Fibroblast of mammary gland (primary cell): ENCODE measurements around the gene UGT3A1.

Experiments used
- DNase-seq: peaks from one replicate; pipeline ENCODE4 v3.0.0-alpha.2; 2010; ENCODE audit warnings: low read depth
- H3K4me3 ChIP-seq: 2 replicates; pipeline ENCODE4 v1.5.1; 2011; ENCODE audit warnings: low read depth, mild to moderate bottlenecking, low read length, moderate library complexity; ENCODE audit not compliant: control insufficient read depth
- TF ChIP-seq, protein P1 (sequence below): conservative IDR thresholded peaks from 2 replicates; pipeline ENCODE4 v1.5.1; 2011; ENCODE audit warnings: low read depth, low read length, inconsistent platforms; ENCODE audit not compliant: control insufficient read depth, insufficient read depth

The UGT3A1 gene

DNA sequence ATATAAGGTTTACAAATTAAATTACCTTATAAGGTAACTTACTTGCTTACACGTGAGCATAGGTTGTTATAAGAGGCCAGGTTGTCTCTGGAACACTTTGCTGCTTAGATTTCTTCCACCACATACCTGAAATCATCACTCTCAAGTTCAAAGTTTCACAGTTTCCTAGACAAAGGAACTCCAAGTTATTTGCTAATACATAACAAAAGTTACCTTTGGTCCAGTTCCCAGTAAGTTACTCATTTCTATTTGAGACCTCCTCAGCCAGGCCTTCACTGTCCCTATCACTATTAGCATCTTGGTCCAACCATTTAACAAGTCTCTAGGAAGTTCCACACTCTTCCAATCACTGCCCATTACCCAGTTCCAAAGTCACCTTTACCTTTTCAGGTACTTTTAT lies 18.5 kb upstream of the UGT3A1 start:
- no peak overlapping the region for H3K4me3 ChIP-seq
- TF ChIP-seq, protein P1, sequence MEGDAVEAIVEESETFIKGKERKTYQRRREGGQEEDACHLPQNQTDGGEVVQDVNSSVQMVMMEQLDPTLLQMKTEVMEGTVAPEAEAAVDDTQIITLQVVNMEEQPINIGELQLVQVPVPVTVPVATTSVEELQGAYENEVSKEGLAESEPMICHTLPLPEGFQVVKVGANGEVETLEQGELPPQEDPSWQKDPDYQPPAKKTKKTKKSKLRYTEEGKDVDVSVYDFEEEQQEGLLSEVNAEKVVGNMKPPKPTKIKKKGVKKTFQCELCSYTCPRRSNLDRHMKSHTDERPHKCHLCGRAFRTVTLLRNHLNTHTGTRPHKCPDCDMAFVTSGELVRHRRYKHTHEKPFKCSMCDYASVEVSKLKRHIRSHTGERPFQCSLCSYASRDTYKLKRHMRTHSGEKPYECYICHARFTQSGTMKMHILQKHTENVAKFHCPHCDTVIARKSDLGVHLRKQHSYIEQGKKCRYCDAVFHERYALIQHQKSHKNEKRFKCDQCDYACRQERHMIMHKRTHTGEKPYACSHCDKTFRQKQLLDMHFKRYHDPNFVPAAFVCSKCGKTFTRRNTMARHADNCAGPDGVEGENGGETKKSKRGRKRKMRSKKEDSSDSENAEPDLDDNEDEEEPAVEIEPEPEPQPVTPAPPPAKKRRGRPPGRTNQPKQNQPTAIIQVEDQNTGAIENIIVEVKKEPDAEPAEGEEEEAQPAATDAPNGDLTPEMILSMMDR, result no peak
- no peak for DNase-seq

DNA sequence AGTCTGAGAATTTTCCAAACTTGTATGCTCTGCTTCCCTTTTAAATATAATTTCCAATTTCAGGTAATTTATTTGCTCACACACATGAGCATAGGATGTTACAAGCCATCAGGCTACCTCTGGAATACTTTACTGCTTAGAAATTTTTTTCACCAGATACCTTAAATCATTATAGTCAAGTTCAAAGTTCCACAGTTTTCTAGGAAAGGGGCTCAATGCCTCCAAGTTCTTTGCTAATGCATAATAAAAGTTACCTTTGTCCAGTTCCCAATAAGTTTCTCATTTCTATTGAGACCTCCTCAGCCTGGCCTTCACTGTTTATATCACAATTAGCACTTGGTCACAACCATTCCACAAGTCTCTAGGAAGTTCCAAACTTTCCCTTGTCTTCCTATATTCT lies 16.2 kb upstream of the UGT3A1 start:
- TF ChIP-seq, protein P1, result no peak
- DNase-seq, result no peak
- no peak overlapping the region for H3K4me3 ChIP-seq

DNA sequence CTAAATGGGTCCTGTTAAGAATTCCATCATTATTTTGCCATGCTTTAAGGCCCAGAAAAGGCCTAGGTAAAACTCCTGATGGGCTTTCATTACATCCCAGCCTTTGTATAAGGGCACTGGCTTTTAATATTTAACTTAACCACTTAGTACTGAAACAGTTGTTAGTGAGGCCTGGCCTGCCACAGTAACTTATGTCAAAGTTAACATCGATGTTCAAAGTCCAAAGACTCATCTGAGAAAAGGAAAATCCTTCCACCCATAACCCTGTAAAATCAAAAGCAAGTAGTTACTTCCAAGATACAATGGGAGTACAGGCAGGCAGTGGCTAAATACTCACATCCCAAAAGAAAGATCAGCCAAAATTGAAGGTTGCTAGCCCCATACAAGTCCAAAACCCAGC lies 15.0 kb upstream of the UGT3A1 start:
- no peak for DNase-seq
- TF ChIP-seq, protein P1, result no peak
- H3K4me3 ChIP-seq, result no peak overlapping the region

DNA sequence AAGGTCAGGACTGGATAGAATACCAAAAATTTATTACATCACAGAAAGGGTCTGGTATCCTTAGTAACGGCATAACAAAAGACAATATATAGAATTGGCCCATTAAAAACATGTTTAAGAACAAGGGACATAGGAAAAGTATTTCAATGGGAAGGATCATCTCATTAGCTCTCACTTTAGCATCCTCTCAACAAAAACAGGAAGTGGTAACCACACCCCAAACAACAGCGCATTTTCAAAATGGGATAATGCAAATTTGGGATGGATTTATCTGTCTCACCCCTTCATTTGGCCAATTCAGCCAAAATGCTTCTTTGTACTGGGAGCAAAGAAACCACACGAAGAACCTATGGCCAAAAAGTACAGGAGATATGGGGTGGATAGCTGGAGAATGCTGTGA lies 9.8 kb upstream of the UGT3A1 start:
- DNase-seq, result no peak
- no peak overlapping the region for H3K4me3 ChIP-seq
- TF ChIP-seq, protein P1, result no peak

DNA sequence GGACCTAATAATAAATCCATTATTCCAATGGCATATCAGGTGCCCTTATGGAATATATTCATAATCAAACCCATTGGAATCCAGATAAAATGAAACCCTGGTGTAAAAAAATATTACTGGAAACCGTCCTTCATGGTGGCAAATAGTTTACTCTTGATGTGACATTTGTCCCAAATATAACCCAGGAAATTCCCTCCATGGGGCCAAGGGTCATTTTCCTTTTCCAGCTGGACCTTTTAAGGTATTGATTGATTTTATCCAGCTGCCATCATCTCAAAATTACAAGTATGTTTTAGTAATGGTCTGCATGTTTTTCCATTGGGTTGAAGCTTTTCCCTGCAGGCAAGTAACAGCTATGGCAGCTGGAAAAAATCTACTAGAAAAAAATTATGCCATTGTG lies 8.4 kb upstream of the UGT3A1 start:
- no peak for DNase-seq
- H3K4me3 ChIP-seq, result no peak overlapping the region
- TF ChIP-seq, protein P1, result no peak

DNA sequence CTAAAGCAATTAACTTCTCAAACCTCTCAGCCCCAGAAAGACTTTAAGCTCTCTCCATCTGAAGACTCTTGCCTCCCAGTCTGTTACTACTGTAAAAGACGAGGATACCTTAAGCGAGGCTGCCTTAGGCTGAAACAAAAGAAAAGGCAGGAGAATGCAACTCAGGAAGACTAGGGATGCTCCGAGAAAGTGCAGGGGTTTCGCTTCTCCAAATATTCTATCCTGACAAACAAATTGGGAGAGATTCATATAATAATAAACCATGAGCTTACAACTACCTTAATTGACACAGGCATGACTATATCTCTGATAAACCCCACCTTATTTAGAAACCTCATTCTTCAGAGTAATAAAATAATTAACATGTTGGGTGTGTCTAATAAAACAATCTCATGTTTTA lies 4.9 kb upstream of the UGT3A1 start:
- no peak overlapping the region for H3K4me3 ChIP-seq
- TF ChIP-seq, protein P1, result no peak
- DNase-seq, result no peak

DNA sequence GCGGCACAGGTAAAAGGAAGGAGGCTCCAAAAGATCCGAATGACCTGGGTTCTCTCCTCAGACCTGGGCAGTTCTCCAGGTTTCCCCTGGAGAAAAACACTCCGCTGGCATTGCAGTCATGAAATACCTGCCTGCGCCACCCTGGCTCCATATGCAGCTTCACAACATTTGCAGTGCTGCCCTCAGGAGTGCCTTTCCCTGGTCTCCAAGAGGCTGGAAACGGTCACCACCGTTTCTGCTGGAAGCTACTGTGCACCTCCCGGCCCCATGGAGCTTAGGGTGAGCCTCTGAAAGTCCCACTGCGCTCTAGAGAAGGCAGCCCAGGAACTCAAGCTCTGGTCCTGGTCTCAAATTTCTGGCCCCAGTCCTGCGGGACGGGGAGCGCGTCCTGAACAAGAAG lies 670 bp downstream of the UGT3A1 start:
- no peak overlapping the region for H3K4me3 ChIP-seq
- TF ChIP-seq, protein P1, result no peak
- DNase-seq, result no peak
